ENCODE results near the gene VCL. TPM values are rescaled to one million over a fixed set of nuclear protein-coding genes. Genes with fewer than 3 reads are reported as not detected.

The VCL gene
- total RNA-seq, 1 experiment from 2014 or later: 291 TPM

GRCh38 chr10:73979141-73979808 lies 18.6 kb upstream of the VCL start:
- no peak overlapping the region for H3K4me3 Mint-ChIP-seq
- WGBS (ENCODE audit: extremely low coverage, insufficient read length, low lambda C conversion rate): no CpG with 5 or more reads among the region's 4 CpGs
- no peak overlapping the region for H3K14ac ChIP-seq (ENCODE audit: insufficient read depth, low read length)
- H4K91ac ChIP-seq (ENCODE audit: insufficient read length, low read depth, low read length): no peak overlapping the region
- H3K4me1 ChIP-seq (ENCODE audit: insufficient read depth, low read length): peaks cover 5% of the 10 kb centered on the region; the same call in 1 of the 2 replicates
- no peak for TF ChIP-seq CTCF (conservative IDR thresholded peaks at IDR 0.05)
- no peak overlapping the region for H2BK5ac ChIP-seq (ENCODE audit: insufficient read length, low read length)
- H2BK12ac ChIP-seq (ENCODE audit: insufficient read length, low read depth, low read length): no peak overlapping the region
- no peaks in the 10 kb centered on the region for H3K79me2 ChIP-seq (ENCODE audit: insufficient read depth, low read length)
- H3K56ac ChIP-seq (ENCODE audit: insufficient read length, low read depth, low read length): no peak overlapping the region
- H3T11ph ChIP-seq (ENCODE audit: low read length): no peak overlapping the region
- H3K9ac ChIP-seq (ENCODE audit: extremely low read depth, insufficient read length, low read length): no peak overlapping the region
- H3K27ac Mint-ChIP-seq: no peak overlapping the region; a peak in 2 of 7 replicates
- H3K18ac ChIP-seq (ENCODE audit: insufficient read length, low read depth, low read length): no peak overlapping the region
- no peak for DNase-seq
- H2BK20ac ChIP-seq (ENCODE audit: low read depth, low read length, poor library complexity, severe bottlenecking): no peak overlapping the region
- H3K9me3 ChIP-seq (ENCODE audit: control insufficient read depth, low read depth, low read length): no peaks in the 10 kb centered on the region
- no peak overlapping the region for H3K27ac ChIP-seq (ENCODE audit: insufficient read length, low read depth, low read length)
- no peak overlapping the region for H3K4ac ChIP-seq (ENCODE audit: low read depth, low read length)
- no peaks in the 10 kb centered on the region for H4K20me1 ChIP-seq (ENCODE audit: control insufficient read depth, insufficient read depth, insufficient read length)
- H3K27me3 ChIP-seq (ENCODE audit: insufficient read depth, low read length): no peaks in the 10 kb centered on the region
- no peak overlapping the region for H4K8ac ChIP-seq (replicated peaks; ENCODE audit: insufficient read length, low read depth, low read length)
- H4K5ac ChIP-seq (ENCODE audit: insufficient read length, low read depth, low read length): no peak overlapping the region
- H3K23me2 ChIP-seq (ENCODE audit: insufficient read length, low read depth, low read length, poor library complexity, severe bottlenecking): no peaks in the 10 kb centered on the region
- no peak overlapping the region for H3K4me2 ChIP-seq (ENCODE audit: insufficient read depth, insufficient read length, low read length)
- peaks cover 4 to 8% of the 10 kb centered on the region in 2 experiments; a peak in 4 of 5 replicates for H3K9me3 Mint-ChIP-seq
- no peak overlapping the region for H2AK5ac ChIP-seq (ENCODE audit: insufficient read length, low read length)
- H3K23ac ChIP-seq (ENCODE audit: insufficient read length, low read depth, low read length): no peak overlapping the region
- H3K27me3 Mint-ChIP-seq (ENCODE audit: low read depth): no peaks in the 10 kb centered on the region
- H3K36me3 Mint-ChIP-seq (ENCODE audit: insufficient read depth in 1 of 3, low read depth in 3 of 3): peaks cover 0 to 9% (median 2%) of the 10 kb centered on the region in 3 experiments; a peak in 2 of 7 replicates
- H3K79me1 ChIP-seq (ENCODE audit: insufficient read depth, low read depth, low read length, poor library complexity, severe bottlenecking): no peaks in the 10 kb centered on the region
- peak overlapping the region; percentile 65 for H2AFZ ChIP-seq (ENCODE audit: low read length)
- no peak overlapping the region for H2BK120ac ChIP-seq (ENCODE audit: low read depth, low read length, poor library complexity, severe bottlenecking)
- no peak overlapping the region for H2BK15ac ChIP-seq (ENCODE audit: low read depth, low read length)
- peaks cover 17 to 18% of the 10 kb centered on the region in 2 experiments for H3K4me1 Mint-ChIP-seq

All from H9 (cell line).